HG03565 (cell line): ENCODE results near the gene PRLR.

Source experiments
- ATAC-seq: cut with Tn5 transposase; IDR thresholded peaks from one replicate; pipeline ENCODE4 v1.9.1; 2021; ENCODE audit warnings: mild to moderate bottlenecking, moderate library complexity; ENCODE audit not compliant: unreplicated experiment

The PRLR gene

GRCh38 chr5:35009657-35010056 lies 220.6 kb downstream of the PRLR start:
- ATAC-seq: no peak

- no peak for ATAC-seq
Observed at GRCh38 chr5:35009019-35009418, 221.3 kb downstream of the PRLR start.

GRCh38 chr5:35004771-35005170 lies 225.5 kb downstream of the PRLR start:
- no peak for ATAC-seq

- ATAC-seq: no peak
Observed at GRCh38 chr5:35004200-35004599, 226.1 kb downstream of the PRLR start.

- ATAC-seq: no peak
Observed at GRCh38 chr5:35003018-35003957, 227.0 kb downstream of the PRLR start.

- ATAC-seq: no peak
Observed at GRCh38 chr5:35002459-35002858, 227.8 kb downstream of the PRLR start.

GRCh38 chr5:35001842-35002241 lies 228.4 kb downstream of the PRLR start:
- no peak for ATAC-seq
